Measurements from ENCODE around the gene S100A14. TPM values are rescaled to one million over a fixed set of nuclear protein-coding genes. Genes with fewer than 3 reads are reported as not detected.

Gene S100A14
- total RNA-seq, 1 experiment from 2014 or later = 0.75 TPM

GRCh38 chr1:153624965-153625611 is 9.0 kb upstream of the S100A14 start:
- in situ Hi-C loops (cut with HindIII; ENCODE audit: low sequenced_read_pairs) = no loop called here
- no peak for DNase-seq (ENCODE audit: low spot score)

GRCh38 chr1:153623101-153623500 is 7.0 kb upstream of the S100A14 start:
- in situ Hi-C loops (cut with HindIII; ENCODE audit: low sequenced_read_pairs) = no loop called here
- DNase-seq (ENCODE audit: low spot score) = no peak

- DNase-seq (ENCODE audit: low spot score) = no peak
- in situ Hi-C loops (cut with HindIII; ENCODE audit: low sequenced_read_pairs) = no loop called here
Observed at GRCh38 chr1:153619171-153619570, 3.0 kb upstream of the S100A14 start.

GRCh38 chr1:153617663-153618062 is 1.5 kb upstream of the S100A14 start:
- DNase-seq (ENCODE audit: low spot score) = no peak
- in situ Hi-C loops (cut with HindIII; ENCODE audit: low sequenced_read_pairs) = no loop called here

GRCh38 chr1:153616917-153617311 is 789 bp upstream of the S100A14 start:
- in situ Hi-C loops (cut with HindIII; ENCODE audit: low sequenced_read_pairs) = no loop called here
- no peak for DNase-seq (ENCODE audit: low spot score)

- DNase-seq (ENCODE audit: low spot score) = no peak
- in situ Hi-C loops (cut with HindIII; ENCODE audit: low sequenced_read_pairs) = no loop called here
Observed at GRCh38 chr1:153615406-153615805, 719 bp downstream of the S100A14 start.

GRCh38 chr1:153614906-153615305 is 1.2 kb downstream of the S100A14 start:
- no peak for DNase-seq (ENCODE audit: low spot score)
- in situ Hi-C loops (cut with HindIII; ENCODE audit: low sequenced_read_pairs) = no loop called here

- in situ Hi-C loops (cut with HindIII; ENCODE audit: low sequenced_read_pairs) = no loop called here
- DNase-seq (ENCODE audit: low spot score) = no peak
Observed at GRCh38 chr1:153614189-153614900, 1.8 kb downstream of the S100A14 start.

- in situ Hi-C loops (cut with HindIII; ENCODE audit: low sequenced_read_pairs) = no loop called here
- DNase-seq (ENCODE audit: low spot score) = no peak
Observed at GRCh38 chr1:153613406-153613805, 2.7 kb downstream of the S100A14 start.

- in situ Hi-C loops (cut with HindIII; ENCODE audit: low sequenced_read_pairs) = no loop called here
Observed at GRCh38 chr1:153612755-153613331, 3.3 kb downstream of the S100A14 start, which contains the start of gene S100A16. Gene S100A16, minus strand, starts transcription at chr1:153613137. Its CDS starts 4,986 bp downstream, at chr1:153608151.

GRCh38 chr1:153612111-153612754 is 3.9 kb downstream of the S100A14 start:
- DNase-seq (ENCODE audit: low spot score) = no peak
- in situ Hi-C loops (cut with HindIII; ENCODE audit: low sequenced_read_pairs) = no loop called here

More at GRCh38 chr1:153612755-153613331, 3.3 kb downstream of the S100A14 start, which contains the start of gene S100A16:
- peak; percentile 40 for DNase-seq (ENCODE audit: low spot score)

GRCh38 chr1:153611356-153611755 is 4.8 kb downstream of the S100A14 start:
- in situ Hi-C loops (cut with HindIII; ENCODE audit: low sequenced_read_pairs) = no loop called here
- DNase-seq (ENCODE audit: low spot score) = no peak

- in situ Hi-C loops (cut with HindIII; ENCODE audit: low sequenced_read_pairs) = no loop called here
- no peak for DNase-seq (ENCODE audit: low spot score)
Observed at GRCh38 chr1:153610811-153611301, 5.3 kb downstream of the S100A14 start.

GRCh38 chr1:153610334-153610733 is 5.8 kb downstream of the S100A14 start:
- DNase-seq (ENCODE audit: low spot score) = no peak
- in situ Hi-C loops (cut with HindIII; ENCODE audit: low sequenced_read_pairs) = no loop called here

- in situ Hi-C loops (cut with HindIII; ENCODE audit: low sequenced_read_pairs) = no loop called here
- no peak for DNase-seq (ENCODE audit: low spot score)
Observed at GRCh38 chr1:153609585-153609907, 6.6 kb downstream of the S100A14 start.

- DNase-seq (ENCODE audit: low spot score) = no peak
- in situ Hi-C loops (cut with HindIII; ENCODE audit: low sequenced_read_pairs) = no loop called here
Observed at GRCh38 chr1:153608742-153609584, 7.2 kb downstream of the S100A14 start.

- no peak for DNase-seq (ENCODE audit: low spot score)
- in situ Hi-C loops (cut with HindIII; ENCODE audit: low sequenced_read_pairs) = no loop called here
Observed at GRCh38 chr1:153608089-153608682, 7.9 kb downstream of the S100A14 start.

GRCh38 chr1:153607381-153607780 is 8.7 kb downstream of the S100A14 start:
- DNase-seq (ENCODE audit: low spot score) = no peak
- in situ Hi-C loops (cut with HindIII; ENCODE audit: low sequenced_read_pairs) = no loop called here

- DNase-seq (ENCODE audit: low spot score) = no peak
- in situ Hi-C loops (cut with HindIII; ENCODE audit: low sequenced_read_pairs) = no loop called here
Observed at GRCh38 chr1:153606194-153606593, 9.9 kb downstream of the S100A14 start.
